ENCODE results near the gene MINPP1. TPM values are rescaled to one million over a fixed set of nuclear protein-coding genes. Genes with fewer than 3 reads are reported as not detected.

The MINPP1 gene
- total and polyA plus RNA-seq, 5 donors from 2014 or later = 2.8 to 13.5 (median 10.7) TPM

Other genes starting within 250 kb of the MINPP1 start
- gene NUTM2D, start 147.1 kb upstream of the MINPP1 start, total RNA-seq = 3.6 TPM
- gene NUTM2D, start 147.1 kb upstream of the MINPP1 start, polyA plus RNA-seq = under 1 TPM in 1 of 4 donors, not detected in 3; 0.09 TPM
- not detected for gene PAPSS2, start 155.0 kb downstream of the MINPP1 start, total RNA-seq
- under 1 TPM in 3 of 4 donors, not detected in 1; 0.07 to 0.14 (median 0.08) TPM for gene PAPSS2, start 155.0 kb downstream of the MINPP1 start, polyA plus RNA-seq